ENCODE measurements around the gene TAB2.

The TAB2 gene

GRCh38 chr6:149389509-149390297 is 72.2 kb downstream of the TAB2 start:
- no peak for TF ChIP-seq REST (IDR thresholded peaks at IDR 0.05; ENCODE audit: insufficient read depth in 1 of 2, low read depth in 2 of 2, low read length in 2 of 2)
- TF ChIP-seq TAF1 (IDR thresholded peaks at IDR 0.05; ENCODE audit: borderline replicate concordance, insufficient read depth, low read length): no peak
- TF ChIP-seq FOXP2 (optimal IDR thresholded peaks at IDR 0.05; ENCODE audit: borderline replicate concordance, extremely low read depth, extremely low read length, insufficient read depth): no peak
- no peak for TF ChIP-seq POLR2AphosphoS5 (IDR thresholded peaks at IDR 0.05; ENCODE audit: low read depth, low read length)
- TF ChIP-seq SIN3A (IDR thresholded peaks at IDR 0.05; ENCODE audit: borderline replicate concordance, insufficient read depth, low read length): no peak

- TF ChIP-seq POLR2AphosphoS5 (IDR thresholded peaks at IDR 0.05; ENCODE audit: low read depth, low read length): no peak
- no peak for TF ChIP-seq SIN3A (IDR thresholded peaks at IDR 0.05; ENCODE audit: borderline replicate concordance, insufficient read depth, low read length)
- no peak for TF ChIP-seq FOXP2 (optimal IDR thresholded peaks at IDR 0.05; ENCODE audit: borderline replicate concordance, extremely low read depth, extremely low read length, insufficient read depth)
- TF ChIP-seq TAF1 (IDR thresholded peaks at IDR 0.05; ENCODE audit: borderline replicate concordance, insufficient read depth, low read length): no peak
- TF ChIP-seq REST (IDR thresholded peaks at IDR 0.05; ENCODE audit: insufficient read depth in 1 of 2, low read depth in 2 of 2, low read length in 2 of 2): no peak
These were observed 74.6 kb downstream of the TAB2 start for GRCh38 chr6:149392093-149392492.

- TF ChIP-seq POLR2AphosphoS5 (IDR thresholded peaks at IDR 0.05; ENCODE audit: low read depth, low read length) (no peak), TAF1 (IDR thresholded peaks at IDR 0.05; ENCODE audit: borderline replicate concordance, insufficient read depth, low read length) (no peak), REST (IDR thresholded peaks at IDR 0.05; ENCODE audit: insufficient read depth in 1 of 2, low read depth in 2 of 2, low read length in 2 of 2) (no peak), FOXP2 (optimal IDR thresholded peaks at IDR 0.05; ENCODE audit: borderline replicate concordance, extremely low read depth, extremely low read length, insufficient read depth) (no peak), SIN3A (IDR thresholded peaks at IDR 0.05; ENCODE audit: borderline replicate concordance, insufficient read depth, low read length) (no peak)
These were observed 75.0 kb downstream of the TAB2 start for GRCh38 chr6:149392535-149392934.

DNA sequence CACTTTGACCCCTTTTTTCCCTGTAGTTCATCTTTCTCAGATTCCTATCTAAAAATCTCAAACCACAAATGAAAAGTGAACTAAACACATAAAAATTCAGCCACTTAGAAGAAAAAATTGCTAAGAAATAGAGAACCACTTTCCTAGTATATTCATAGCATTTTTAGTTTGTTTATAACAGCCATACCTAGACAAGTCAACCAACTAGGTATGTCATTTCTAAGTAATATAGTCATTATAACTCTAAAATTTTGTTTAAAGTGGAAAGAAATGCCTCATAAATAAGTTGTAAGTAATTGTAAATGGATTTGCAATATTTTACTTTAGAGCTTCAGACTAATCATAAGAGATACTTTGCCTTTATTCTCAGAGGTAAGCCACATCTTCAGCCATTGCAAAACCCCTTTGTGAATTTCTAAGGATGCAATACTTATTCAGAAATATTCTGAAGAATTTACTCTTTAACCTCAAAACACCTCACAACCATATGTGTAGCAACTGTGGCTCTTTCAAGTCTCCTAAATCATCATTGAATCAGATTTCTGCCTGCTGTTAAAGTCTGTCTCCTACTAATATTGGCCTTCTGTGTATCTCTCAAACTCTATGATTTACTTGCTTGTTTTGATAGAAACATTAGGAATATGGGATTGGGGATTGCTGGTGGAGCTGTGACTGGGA is 75.6 kb downstream of the TAB2 start:
- no peak for TF ChIP-seq FOXP2 (optimal IDR thresholded peaks at IDR 0.05; ENCODE audit: borderline replicate concordance, extremely low read depth, extremely low read length, insufficient read depth)
- no peak for TF ChIP-seq SIN3A (IDR thresholded peaks at IDR 0.05; ENCODE audit: borderline replicate concordance, insufficient read depth, low read length)
- no peak for TF ChIP-seq TAF1 (IDR thresholded peaks at IDR 0.05; ENCODE audit: borderline replicate concordance, insufficient read depth, low read length)
- TF ChIP-seq REST (IDR thresholded peaks at IDR 0.05; ENCODE audit: insufficient read depth in 1 of 2, low read depth in 2 of 2, low read length in 2 of 2): no peak
- no peak for TF ChIP-seq POLR2AphosphoS5 (IDR thresholded peaks at IDR 0.05; ENCODE audit: low read depth, low read length)
